ENCODE results near the gene COPS6. TPM values are rescaled to one million over a fixed set of nuclear protein-coding genes. Genes with fewer than 3 reads are reported as not detected.

COPS6 gene
- 114 TPM for total RNA-seq
- long read RNA-seq, transcript COPS6-201 (10 exons, 1,432 nt) = major isoform, 215 of 237 reads
- long read RNA-seq, partial matches to known transcripts = 9 of 237 reads
- long read RNA-seq, other reads (novel, unspliced or antisense) = 12 of 237 reads

DNA sequence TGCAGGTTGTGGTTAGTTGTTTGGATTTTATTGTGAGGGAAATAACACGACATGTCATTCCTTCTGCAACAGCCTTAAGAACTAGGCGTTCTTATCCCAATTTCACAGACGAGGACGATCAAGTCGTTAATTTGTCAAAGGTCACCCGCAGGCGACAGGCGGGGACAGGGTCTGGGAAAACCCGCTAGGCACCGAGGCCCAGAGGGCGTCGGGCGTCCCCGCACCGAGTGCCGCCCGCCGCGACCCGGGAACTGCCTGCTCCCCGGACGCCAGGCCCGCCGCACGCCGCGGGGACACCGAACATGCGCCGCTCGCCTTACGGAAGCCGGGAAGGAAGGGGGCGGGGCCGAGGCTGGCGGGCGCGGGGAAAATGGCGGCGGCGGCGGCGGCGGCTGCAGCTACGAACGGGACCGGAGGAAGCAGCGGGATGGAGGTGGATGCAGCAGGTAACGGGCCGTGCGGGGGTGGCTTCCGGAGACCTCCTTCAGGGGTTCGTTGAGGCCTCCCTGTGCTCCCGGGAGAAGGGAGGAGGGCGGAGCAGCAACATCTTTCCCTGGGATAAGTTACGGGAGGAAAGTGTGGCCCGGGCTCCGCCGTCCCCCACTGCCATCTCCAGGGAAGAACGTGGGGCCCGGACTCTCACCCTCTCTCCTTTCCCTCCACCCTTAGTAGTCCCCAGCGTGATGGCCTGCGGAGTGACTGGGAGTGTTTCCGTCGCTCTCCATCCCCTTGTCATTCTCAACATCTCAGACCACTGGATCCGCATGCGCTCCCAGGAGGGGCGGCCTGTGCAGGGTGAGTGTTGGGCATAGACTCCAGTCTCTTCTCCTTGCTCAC lies at the start of gene COPS6:
Gene COPS6, plus strand, starts transcription at position 349 of the 837 bp plus-strand sequence. Its CDS starts 22 bp downstream, at position 371.
- peaks cover 31% of the 10 kb centered on the region for H3K4me1 ChIP-seq
- intact Hi-C loops (cut with micrococcal nuclease) = loop anchor here (10.0 kb wide), 1 partner anchor 94 kb away; no protein-coding TSS in a partner anchor
- DNase-seq = peak; percentile 90

GRCh38 chr7:100040575-100040974 lies 48.2 kb upstream of the COPS6 start:
- H3K4me1 ChIP-seq = no peaks in the 10 kb centered on the region
- intact Hi-C loops (cut with micrococcal nuclease) = no loop called here
- H3K4me3 ChIP-seq = no peak overlapping the region
- H3K27me3 ChIP-seq (ENCODE audit: low read depth) = no peaks in the 10 kb centered on the region
- no peak for TF ChIP-seq CTCF (IDR thresholded peaks at IDR 0.05; ENCODE audit: borderline replicate concordance)
- no peaks in the 10 kb centered on the region for H3K9me3 ChIP-seq (replicated peaks)
- DNase-seq = no peak
- H3K36me3 ChIP-seq = peaks cover 18% of the 10 kb centered on the region
- no peak overlapping the region for H3K27ac ChIP-seq (replicated peaks)

More for the DNA sequence above, at the start of gene COPS6:
- Histone ChIP-seq H3K36me3 (peaks cover 36% of the 10 kb centered on the region), H3K27me3 (ENCODE audit: low read depth) (no peaks in the 10 kb centered on the region), H3K27ac (replicated peaks) (peak within 1 kb of the TSS; percentile 95), H3K4me3 (peak within 1 kb of the TSS; percentile 95), H3K9me3 (replicated peaks) (no peaks in the 10 kb centered on the region)
- TF ChIP-seq CTCF (IDR thresholded peaks at IDR 0.05; ENCODE audit: borderline replicate concordance) = no peak

DNA sequence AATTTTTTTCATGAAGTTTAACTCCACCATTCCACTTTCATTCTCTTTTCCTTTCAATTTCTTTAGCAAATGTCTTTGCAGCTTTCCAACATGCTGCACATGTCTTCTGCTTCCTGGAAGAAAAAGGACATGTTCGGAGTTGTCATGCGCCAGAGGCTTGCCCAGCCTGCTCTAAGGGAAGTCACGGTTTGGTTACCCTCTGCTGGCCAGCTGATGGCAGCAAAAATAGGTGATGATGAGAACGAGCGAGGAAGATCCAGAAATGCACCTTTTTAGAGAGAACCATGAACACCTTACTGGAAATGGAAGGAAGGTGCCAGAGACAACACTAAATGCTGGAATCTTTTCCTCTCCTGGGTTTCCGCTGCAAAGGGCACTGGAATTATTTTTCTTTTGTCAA lies 44.1 kb upstream of the COPS6 start:
- no peaks in the 10 kb centered on the region for H3K9me3 ChIP-seq (replicated peaks)
- intact Hi-C loops (cut with micrococcal nuclease) = no loop called here
- H3K4me1 ChIP-seq = peaks cover 1% of the 10 kb centered on the region
- H3K4me3 ChIP-seq = no peak overlapping the region
- H3K27ac ChIP-seq (replicated peaks) = no peak overlapping the region
- no peaks in the 10 kb centered on the region for H3K36me3 ChIP-seq
- no peak for TF ChIP-seq CTCF (IDR thresholded peaks at IDR 0.05; ENCODE audit: borderline replicate concordance)
- DNase-seq = no peak
- no peaks in the 10 kb centered on the region for H3K27me3 ChIP-seq (ENCODE audit: low read depth)

GRCh38 chr7:100048680-100049079 lies 40.1 kb upstream of the COPS6 start:
- intact Hi-C loops (cut with micrococcal nuclease) = no loop called here
- H3K27ac ChIP-seq (replicated peaks) = no peak overlapping the region
- H3K4me3 ChIP-seq = no peak overlapping the region

More at GRCh38 chr7:100048680-100049079, 40.1 kb upstream of the COPS6 start:
- TF ChIP-seq CTCF (IDR thresholded peaks at IDR 0.05; ENCODE audit: borderline replicate concordance) = no peak
- DNase-seq = no peak
- Histone ChIP-seq H3K4me1 (peaks cover 29% of the 10 kb centered on the region), H3K27me3 (ENCODE audit: low read depth) (no peaks in the 10 kb centered on the region), H3K36me3 (peaks cover 5% of the 10 kb centered on the region), H3K9me3 (replicated peaks) (no peaks in the 10 kb centered on the region)
